Esophagus muscularis mucosa (tissue), 4 donors: ENCODE measurements around the gene NRP1.

ENCODE experiments used
- EP300 ChIP-seq: sonication (generic); formaldehyde crosslinking; IDR thresholded peaks from one replicate; pipeline ENCODE4 v1.6.1; 2017; ENCODE audit warnings: antibody characterized with exemption
- POLR2A ChIP-seq: fragments of 450-650 bp; IDR thresholded peaks from one replicate; pipeline ENCODE4 v1.6.1; 2017; ENCODE audit warnings: antibody characterized with exemption, moderate library complexity, mild to moderate bottlenecking, low read depth
- POLR2AphosphoS5 ChIP-seq, 2 donors: sonication (generic); formaldehyde crosslinking; IDR thresholded peaks; one replicate each; pipeline ENCODE4 v1.6.1; 2017; ENCODE audit warnings: antibody characterized with exemption in 2 of 2
- TF ChIP-seq, protein P1 (sequence below), 3 experiments: fragments of 200-600 bp in 2 of 3; fragments of 450-650 bp in 1 of 3; sonication (generic) in 2 of 3; IDR thresholded peaks; one replicate each; pipeline ENCODE4 v1.5.1; 2017 to 2019; ENCODE audit warnings: antibody characterized with exemption in 3 of 3, mild to moderate bottlenecking in 2 of 3, moderate library complexity in 1 of 3

DNA sequence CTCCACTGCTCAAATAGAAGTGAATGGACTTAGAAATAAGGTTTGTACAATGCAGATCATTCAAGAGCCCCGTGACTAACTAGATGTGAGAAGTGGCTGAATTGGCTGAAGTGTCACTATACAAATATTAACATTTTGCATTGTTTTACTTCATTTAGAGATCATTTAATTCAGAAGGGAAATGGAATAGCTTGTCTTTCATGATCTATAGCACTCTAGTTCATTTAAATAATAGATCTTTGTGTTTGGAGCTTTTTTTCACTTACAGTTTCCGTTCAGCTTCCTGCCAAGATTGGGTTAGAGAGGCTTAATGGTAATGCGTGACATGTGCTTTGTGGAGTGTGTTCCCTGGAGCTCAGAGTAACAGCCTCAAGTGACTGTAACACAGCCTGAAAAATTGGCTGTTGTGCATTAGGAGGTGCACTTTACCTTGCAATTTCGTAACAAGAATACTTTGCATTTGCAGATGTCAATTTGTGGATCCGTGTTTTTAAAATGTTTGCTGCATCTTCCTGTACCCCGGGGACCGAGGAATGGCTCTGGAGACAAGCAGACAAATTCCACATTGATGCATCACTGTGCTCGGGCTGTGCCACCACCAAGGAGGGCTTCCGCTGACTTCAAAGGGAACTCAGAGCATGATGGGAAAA is 170.3 kb downstream of the NRP1 start:
- TF ChIP-seq, protein P1, sequence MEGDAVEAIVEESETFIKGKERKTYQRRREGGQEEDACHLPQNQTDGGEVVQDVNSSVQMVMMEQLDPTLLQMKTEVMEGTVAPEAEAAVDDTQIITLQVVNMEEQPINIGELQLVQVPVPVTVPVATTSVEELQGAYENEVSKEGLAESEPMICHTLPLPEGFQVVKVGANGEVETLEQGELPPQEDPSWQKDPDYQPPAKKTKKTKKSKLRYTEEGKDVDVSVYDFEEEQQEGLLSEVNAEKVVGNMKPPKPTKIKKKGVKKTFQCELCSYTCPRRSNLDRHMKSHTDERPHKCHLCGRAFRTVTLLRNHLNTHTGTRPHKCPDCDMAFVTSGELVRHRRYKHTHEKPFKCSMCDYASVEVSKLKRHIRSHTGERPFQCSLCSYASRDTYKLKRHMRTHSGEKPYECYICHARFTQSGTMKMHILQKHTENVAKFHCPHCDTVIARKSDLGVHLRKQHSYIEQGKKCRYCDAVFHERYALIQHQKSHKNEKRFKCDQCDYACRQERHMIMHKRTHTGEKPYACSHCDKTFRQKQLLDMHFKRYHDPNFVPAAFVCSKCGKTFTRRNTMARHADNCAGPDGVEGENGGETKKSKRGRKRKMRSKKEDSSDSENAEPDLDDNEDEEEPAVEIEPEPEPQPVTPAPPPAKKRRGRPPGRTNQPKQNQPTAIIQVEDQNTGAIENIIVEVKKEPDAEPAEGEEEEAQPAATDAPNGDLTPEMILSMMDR (IDR thresholded peaks at IDR 0.05), result no peak
- TF ChIP-seq POLR2A (no peak), POLR2AphosphoS5 (IDR thresholded peaks at IDR 0.05) (no peak), EP300 (no peak)
